AML-193 (cell line): ENCODE results near the gene KLHL10.

Experiments
- DNase-seq, 2 experiments: peaks; one replicate each; lab custom pipeline; 2025; lab: John Stamatoyannopoulos, UW

KLHL10 gene

GRCh38 chr17:41837761-41838538, at the start of gene KLHL10:
TSS of gene KLHL10 (plus strand) at chr17:41837825. CDS start at chr17:41837933, 108 bp downstream.
- DNase-seq = no peak

GRCh38 chr17:41792845-41793783, 44.5 kb upstream of the KLHL10 start:
- DNase-seq = no peak

- DNase-seq = no peak
These were observed 43.7 kb upstream of the KLHL10 start for GRCh38 chr17:41793784-41794539.

DNA sequence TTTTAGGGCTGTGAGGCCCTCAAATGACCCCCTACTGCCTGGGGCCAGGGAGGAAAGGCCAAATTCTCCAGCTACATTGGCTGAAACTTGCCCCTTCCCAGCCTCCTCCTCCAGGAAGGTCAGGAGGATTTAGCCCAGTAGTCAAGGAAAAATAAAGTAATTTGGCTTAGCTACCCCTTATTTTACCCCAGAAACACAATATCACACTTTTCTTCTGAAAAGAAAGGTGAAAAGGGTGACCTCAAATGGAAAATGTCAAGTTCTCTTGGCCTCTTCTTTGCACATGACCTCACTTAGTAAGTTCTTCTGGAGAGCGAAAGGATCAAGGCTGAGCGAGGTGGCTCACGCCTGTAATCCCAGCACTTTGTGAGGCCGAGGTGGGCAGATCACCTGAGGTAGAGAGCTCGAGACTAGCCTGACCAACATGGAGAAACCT, 43.1 kb upstream of the KLHL10 start:
- no peak for DNase-seq

DNA sequence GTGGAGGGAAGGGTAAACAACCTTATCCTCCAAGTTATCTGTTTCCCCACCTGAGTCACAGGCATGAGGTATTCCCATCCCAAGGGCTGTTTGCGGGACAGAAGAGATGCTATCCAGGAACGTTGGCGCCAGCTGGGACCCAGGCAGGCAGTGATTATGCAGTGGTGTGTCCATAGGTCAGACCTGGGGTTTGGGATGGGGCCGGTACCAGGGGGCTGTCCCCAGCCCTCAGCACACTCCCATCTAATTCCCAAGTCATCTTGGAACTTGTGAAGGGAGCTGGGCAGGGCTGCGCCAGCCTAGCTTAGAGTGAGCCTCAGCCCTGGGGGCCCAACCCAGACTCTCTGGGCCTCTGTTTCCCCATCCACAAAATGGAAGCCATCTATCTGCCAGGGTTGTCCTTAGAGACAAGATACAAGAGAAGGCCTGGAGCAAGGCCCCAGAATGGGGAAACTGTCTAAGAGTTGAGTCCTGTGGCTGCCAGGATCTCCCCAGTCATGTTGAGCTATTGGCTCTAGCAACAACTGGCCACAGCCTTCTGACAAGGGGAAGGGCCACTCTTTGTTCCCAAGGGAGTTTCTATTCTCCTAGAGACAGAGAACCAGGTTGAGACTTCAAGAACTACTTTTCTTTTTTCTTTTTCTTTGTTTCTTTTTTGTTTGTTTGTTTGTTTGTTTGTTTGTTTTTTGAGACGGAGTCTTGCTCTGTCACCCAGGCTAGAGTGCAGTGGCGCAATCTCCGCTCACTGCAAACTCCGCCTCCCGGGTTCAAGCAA, 41.3 kb upstream of the KLHL10 start:
- DNase-seq = no peak

GRCh38 chr17:41797377-41797776, 40.2 kb upstream of the KLHL10 start:
- DNase-seq = no peak

DNA sequence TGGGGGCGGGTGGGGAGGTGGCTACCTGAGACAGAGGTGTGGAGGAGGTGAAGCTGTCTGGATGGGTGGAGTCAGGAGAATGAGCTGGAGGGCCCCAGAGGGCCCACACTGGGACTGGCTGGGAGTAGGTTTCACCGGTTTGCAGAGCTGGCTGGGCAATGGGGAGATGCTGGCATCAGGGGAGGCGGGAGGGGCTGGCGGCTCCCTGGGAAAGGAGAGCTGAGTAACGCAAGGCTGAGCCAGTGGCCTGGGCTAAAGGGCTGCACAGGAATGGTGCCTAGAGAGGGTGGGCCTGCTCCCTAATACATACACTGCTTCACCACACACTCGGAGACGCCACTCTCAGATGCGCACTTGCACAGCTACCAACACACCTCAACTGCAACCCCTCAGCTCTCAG, 38.3 kb upstream of the KLHL10 start:
- no peak for DNase-seq

GRCh38 chr17:41800601-41801373, 36.8 kb upstream of the KLHL10 start:
- DNase-seq = no peak

GRCh38 chr17:41801374-41802271, 36.0 kb upstream of the KLHL10 start:
- peak; percentile 38 to 50 for DNase-seq

DNA sequence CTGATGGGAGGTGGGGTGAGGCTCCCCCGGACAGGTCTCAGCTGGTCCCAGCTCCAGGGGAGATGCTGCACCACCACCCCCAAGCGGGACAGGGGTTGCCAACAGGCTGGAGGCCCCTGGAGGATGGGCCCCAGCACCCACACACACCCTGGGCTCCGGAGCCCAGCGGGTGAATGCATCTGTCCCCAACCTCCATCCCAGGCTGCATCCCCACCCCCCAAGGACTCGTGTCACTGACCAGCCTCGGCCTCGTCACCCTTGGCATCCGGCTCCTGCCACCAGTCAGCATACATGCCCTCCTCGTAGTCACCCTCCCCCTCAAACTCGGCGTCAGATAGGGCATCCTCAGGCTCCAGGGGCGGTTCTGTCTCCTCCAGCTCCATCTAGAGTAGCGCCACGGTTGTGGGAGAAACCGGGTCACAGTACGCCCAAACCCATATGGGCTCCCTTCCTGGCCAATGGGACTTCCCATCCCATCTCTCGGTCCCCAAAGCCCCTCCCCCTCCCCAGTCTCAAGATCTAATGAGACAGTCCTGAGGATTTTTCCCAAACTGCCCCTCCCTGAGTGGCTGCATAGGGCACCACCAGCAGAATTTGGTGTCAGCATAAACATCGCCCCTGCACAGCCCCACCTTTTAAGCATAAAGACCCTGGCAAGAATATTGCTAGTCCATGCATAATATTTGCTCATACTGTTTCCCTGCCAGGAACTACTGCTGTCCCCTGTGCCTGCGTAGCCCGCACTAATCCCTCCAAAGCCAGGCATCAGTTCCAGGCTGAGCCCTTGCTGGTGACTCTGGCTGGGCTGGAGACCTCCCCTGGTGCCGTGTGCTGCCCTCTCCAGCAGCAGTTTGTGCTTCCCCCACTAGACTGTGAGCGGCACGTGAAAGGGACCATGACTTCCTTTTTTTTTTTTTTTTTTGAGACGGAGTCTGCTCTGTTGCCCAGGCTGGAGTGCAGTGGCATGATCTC, 34.3 kb upstream of the KLHL10 start:
- peak; percentile 28 to 59 for DNase-seq

- no peak for DNase-seq
These were observed 30.8 kb upstream of the KLHL10 start for GRCh38 chr17:41806685-41807445.

DNA sequence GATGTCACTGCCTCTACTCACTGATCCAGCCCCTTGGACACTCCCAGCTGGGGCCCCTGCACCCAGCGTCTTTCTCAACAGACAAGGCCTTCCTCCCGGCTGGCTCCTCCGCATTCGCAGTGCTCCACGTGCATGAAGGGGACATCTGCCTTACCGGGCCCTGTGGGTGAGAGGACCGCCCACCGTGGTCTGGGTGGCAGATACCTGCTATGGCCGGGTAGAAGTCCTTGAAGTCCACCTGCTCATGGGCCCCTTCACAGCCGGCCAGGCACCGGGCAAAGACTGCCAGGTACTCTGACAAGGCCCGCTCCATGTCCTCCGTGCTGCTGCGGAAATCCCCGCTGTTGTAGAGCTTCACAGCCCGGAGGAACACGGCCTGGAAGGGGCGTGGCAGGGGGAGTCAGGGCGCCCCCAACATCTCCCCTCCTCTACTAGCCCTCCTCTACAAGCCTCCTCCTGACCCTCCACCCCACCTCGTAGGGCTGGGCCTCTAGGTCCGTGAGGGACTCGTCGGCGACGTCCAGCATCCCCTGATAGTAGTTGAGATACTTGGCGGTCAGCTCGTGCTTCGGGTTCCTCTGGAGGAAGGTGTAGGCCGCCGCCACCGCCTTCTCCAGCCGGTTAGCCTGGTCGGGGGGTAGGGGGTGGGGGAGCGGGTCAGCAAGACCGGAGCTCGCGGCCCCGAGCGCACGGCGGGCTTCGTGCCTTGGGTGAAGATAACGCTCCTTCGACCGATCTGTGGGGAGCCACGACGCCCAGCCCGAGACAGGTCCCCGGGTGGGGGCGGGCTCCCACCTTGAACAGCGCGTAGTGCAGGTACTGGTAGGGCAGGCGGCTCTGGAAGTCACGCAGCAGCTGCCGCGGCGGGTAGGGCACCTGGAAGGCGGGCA, 26.7 kb upstream of the KLHL10 start:
- no peak for DNase-seq

DNA sequence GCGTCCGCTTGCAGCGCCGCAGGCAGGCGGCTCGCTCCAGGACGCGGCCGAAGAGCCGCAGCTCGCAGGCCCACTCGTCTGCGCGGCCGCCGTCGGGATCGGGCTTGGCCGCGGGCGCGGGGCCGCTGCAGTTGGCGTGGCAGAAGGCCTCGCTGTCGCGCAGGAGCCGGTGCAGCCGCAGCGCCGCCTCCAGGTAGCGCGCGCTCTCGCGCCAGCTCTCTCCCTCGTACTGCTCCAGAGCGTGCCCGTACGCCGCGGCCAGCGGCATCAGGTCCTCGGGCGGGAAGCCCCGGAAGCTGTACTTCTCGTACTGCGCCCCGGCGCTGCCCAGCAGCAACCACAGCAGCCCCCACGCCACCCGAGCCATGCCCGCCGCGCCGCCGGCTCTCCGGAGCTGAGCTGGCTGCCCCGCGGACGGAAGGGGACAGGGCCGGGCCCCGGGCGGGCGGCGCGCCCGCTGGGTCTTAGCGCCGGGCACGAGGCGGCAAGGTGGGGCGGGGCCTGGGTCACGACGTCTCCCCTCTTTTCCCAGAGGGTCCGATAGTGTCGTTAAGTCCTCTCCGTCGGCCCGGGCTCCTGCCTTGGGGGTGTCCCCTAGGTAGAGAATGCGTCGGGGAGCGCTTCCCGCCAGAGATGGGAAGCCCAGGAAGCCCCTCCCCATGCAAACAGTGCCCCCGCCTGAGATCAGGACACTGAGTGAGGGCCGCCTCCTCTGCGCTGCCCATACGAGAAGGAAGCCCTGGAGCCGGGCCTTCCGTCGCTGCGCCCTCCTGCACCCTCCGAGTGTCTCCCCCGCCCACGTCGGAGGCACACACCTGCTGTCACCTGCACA, 25.9 kb upstream of the KLHL10 start, which contains the start of gene P3H4:
P3H4 (minus strand) TSS at position 401 of the 832 bp plus-strand sequence; CDS start at position 367, 34 bp downstream.
- peak; percentile 78 to 85 for DNase-seq

GRCh38 chr17:41812381-41813151, 25.1 kb upstream of the KLHL10 start, which contains the start of gene FKBP10:
TSS of gene FKBP10 (plus strand) at chr17:41813004. CDS start at chr17:41813035, 31 bp downstream.
- peak; percentile 39 for DNase-seq
